HL-60 (cell line): ENCODE data around the gene PRICKLE2.

Experiments
- DNase-seq, 2 experiments: peaks; one replicate each; pipeline ENCODE4 v3.0.0-alpha.2; 2010 to 2020; ENCODE audit warnings: low read depth in 1 of 2, low spot score in 1 of 2
- H3K27ac ChIP-seq: fragments of 250-450 bp; sonication (Bioruptor Pico); replicated peaks from 2 replicates; pipeline ENCODE4 v1.5.1; 2020; ENCODE audit warnings: mild to moderate bottlenecking, moderate library complexity
- H3K27me3 ChIP-seq: fragments of 250-450 bp; sonication (Bioruptor Pico); 2 replicates; pipeline ENCODE4 v1.5.1; 2021; ENCODE audit warnings: mild to moderate bottlenecking, moderate library complexity; ENCODE audit not compliant: insufficient read depth, poor library complexity, severe bottlenecking
- H3K4me3 ChIP-seq: replicated peaks from 2 replicates; pipeline ENCODE4 v1.5.1; 2011; ENCODE audit warnings: mild to moderate bottlenecking, control low read depth, low read length; ENCODE audit not compliant: insufficient read depth
- CTCF ChIP-seq: IDR thresholded peaks from one replicate; pipeline ENCODE4 v1.5.1; 2011; ENCODE audit warnings: low read length, control low read depth, inconsistent platforms; ENCODE audit not compliant: insufficient read depth
- GABPA ChIP-seq: IDR thresholded peaks from 2 replicates; pipeline ENCODE4 v1.6.1; 2012; ENCODE audit warnings: low read depth
- POLR2AphosphoS5 ChIP-seq: IDR thresholded peaks from 2 replicates; pipeline ENCODE4 v1.6.1; 2012; ENCODE audit warnings: low read depth
- REST ChIP-seq: IDR thresholded peaks from 2 replicates; pipeline ENCODE4 v1.6.1; 2012; ENCODE audit warnings: low read depth; ENCODE audit not compliant: insufficient replicate concordance
- SPI1 ChIP-seq: IDR thresholded peaks from 2 replicates; pipeline ENCODE4 v1.6.1; 2012; ENCODE audit warnings: low read depth, mild to moderate bottlenecking, borderline replicate concordance

The PRICKLE2 gene

DNA sequence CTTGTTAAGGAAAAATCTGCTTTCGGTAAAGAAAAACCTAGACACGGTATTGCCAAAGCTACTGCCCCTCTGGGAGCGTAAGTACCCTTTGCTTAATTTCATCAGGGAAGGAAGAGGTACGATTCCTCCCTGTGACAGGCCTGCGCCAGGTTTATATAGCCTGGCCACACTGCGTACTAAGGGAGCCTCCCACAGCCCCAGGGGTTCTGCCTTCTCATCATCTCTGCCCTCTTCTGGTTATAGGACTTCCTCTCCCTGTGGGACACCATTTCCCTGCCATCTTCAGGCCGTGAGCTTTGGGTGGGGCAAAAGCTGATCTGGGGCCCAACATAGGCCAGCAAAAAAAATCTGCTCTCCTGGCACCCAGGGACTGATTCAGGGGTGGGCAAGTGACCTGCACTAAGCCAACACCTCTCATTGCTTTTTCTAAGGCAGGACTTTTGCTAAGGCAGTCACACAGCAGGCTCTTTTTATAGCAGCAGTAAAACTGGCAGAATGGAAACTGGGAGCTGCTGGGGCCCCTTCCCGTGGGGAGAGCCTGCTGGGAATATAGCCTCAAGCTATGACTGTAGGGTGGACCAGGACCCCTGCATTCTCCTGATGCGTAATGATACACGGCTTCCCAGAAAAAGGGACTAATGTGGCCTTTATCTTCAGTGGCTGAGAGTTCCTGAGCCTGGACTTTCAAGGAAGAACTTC is 76.2 kb downstream of the PRICKLE2 start:
- H3K27me3 ChIP-seq: no peaks in the 10 kb centered on the region
- H3K27ac ChIP-seq: no peak overlapping the region
- H3K4me3 ChIP-seq: no peak overlapping the region
- TF ChIP-seq GABPA (no peak), POLR2AphosphoS5 (no peak), REST (no peak), CTCF (no peak), SPI1 (no peak)
- DNase-seq: no peak

- TF ChIP-seq CTCF: no peak
- TF ChIP-seq GABPA: no peak
- TF ChIP-seq POLR2AphosphoS5: no peak
- no peak for TF ChIP-seq REST
- no peak for TF ChIP-seq SPI1
- Histone ChIP-seq H3K27me3 (no peaks in the 10 kb centered on the region), H3K4me3 (no peak overlapping the region), H3K27ac (no peak overlapping the region)
- no peak for DNase-seq
Measured at GRCh38 chr3:64147211-64147610, 78.1 kb downstream of the PRICKLE2 start.

GRCh38 chr3:64145438-64145837 is 79.8 kb downstream of the PRICKLE2 start:
- H3K27me3 ChIP-seq: no peaks in the 10 kb centered on the region
- DNase-seq: no peak
- no peak for TF ChIP-seq CTCF
- no peak for TF ChIP-seq REST
- no peak for TF ChIP-seq SPI1
- no peak for TF ChIP-seq POLR2AphosphoS5
- TF ChIP-seq GABPA: no peak
- H3K27ac ChIP-seq: no peak overlapping the region
- H3K4me3 ChIP-seq: no peak overlapping the region
